ENCODE data around the gene MAP3K12. TPM values are rescaled to one million over a fixed set of nuclear protein-coding genes. Genes with fewer than 3 reads are reported as not detected.

Gene MAP3K12
- total and polyA plus RNA-seq, 2 of the 13 experiments (the other 11 are each of a cell fraction or from before 2014, with no cell fraction given) = 0.20 to 1.1 TPM

GRCh38 chr12:53441040-53441833, 58.0 kb downstream of the MAP3K12 start, which contains the start of gene PRR13 (continued):
- TF ChIP-seq HOMEZ (CRISPR knock-in tag; IDR thresholded peaks at IDR 0.05; ENCODE audit: low read depth) (no peak), NR2F2 (IDR thresholded peaks at IDR 0.05; ENCODE audit: borderline replicate concordance, low read depth) (no peak), NFRKB (IDR thresholded peaks at IDR 0.05) (no peak), ATAD3A (CRISPR knock-in tag; IDR thresholded peaks at IDR 0.05) (no peak), ZSCAN29 (CRISPR knock-in tag; conservative IDR thresholded peaks at IDR 0.05) (no peak), TCF12 (IDR thresholded peaks at IDR 0.05) (no peak), TCF12 (CRISPR knock-in tag; IDR thresholded peaks at IDR 0.05) (no peak), RFX1 (IDR thresholded peaks at IDR 0.05) (no peak), TEAD2 (CRISPR knock-in tag; IDR thresholded peaks at IDR 0.05) (no peak), ISL2 (CRISPR knock-in tag; IDR thresholded peaks at IDR 0.05) (no peak), ZZZ3 (CRISPR knock-in tag; IDR thresholded peaks at IDR 0.05; ENCODE audit: borderline replicate concordance) (no peak), ZNF891 (CRISPR knock-in tag; IDR thresholded peaks at IDR 0.05) (no peak), SYNCRIP (IDR thresholded peaks at IDR 0.05; ENCODE audit: insufficient read depth, low read depth, low read length) (no peak), ZNF746 (CRISPR knock-in tag; IDR thresholded peaks at IDR 0.05) (no peak), HNRNPH1 (optimal IDR thresholded peaks at IDR 0.05; ENCODE audit: low read depth, low read length) (no peak), ZNF563 (CRISPR knock-in tag; IDR thresholded peaks at IDR 0.05) (no peak), NR2C2 (CRISPR knock-in tag; IDR thresholded peaks at IDR 0.05; ENCODE audit: borderline replicate concordance) (peak; percentile 48), TFE3 (CRISPR knock-in tag; IDR thresholded peaks at IDR 0.05) (no peak; the same call in 1 of the 2 replicates), SKIL (CRISPR knock-in tag; IDR thresholded peaks at IDR 0.05; ENCODE audit: borderline replicate concordance) (no peak), JDP2 (CRISPR knock-in tag; IDR thresholded peaks at IDR 0.05; ENCODE audit: borderline replicate concordance) (no peak), ZNF326 (CRISPR knock-in tag; IDR thresholded peaks at IDR 0.05; ENCODE audit: borderline replicate concordance) (no peak), ZBTB7A (CRISPR knock-in tag; IDR thresholded peaks at IDR 0.05) (no peak), ZBTB34 (CRISPR knock-in tag; IDR thresholded peaks at IDR 0.05) (no peak), TGIF2 (CRISPR knock-in tag; IDR thresholded peaks at IDR 0.05) (peak; percentile 67), EZH2 (conservative IDR thresholded peaks at IDR 0.05; ENCODE audit: low read depth, low read length) (no peak), JARID2 (CRISPR knock-in tag; IDR thresholded peaks at IDR 0.05; ENCODE audit: insufficient replicate concordance) (no peak)

Measured in HepG2 (cell line).